K562 (cell line): ENCODE data around the gene HYOU1. TPM values are rescaled to one million over a fixed set of nuclear protein-coding genes. Genes with fewer than 3 reads are reported as not detected.

Experiments
- ATAC-seq: fragments of 200-7000 bp; cut with Tn5 transposase; 3 replicates; pipeline ENCODE4 v1.9.1; 2020; ENCODE audit warnings: moderate library complexity
- BruUV-seq: library from RNA; stranded (reverse); fragments of 400-500 nt; replicated peaks from 2 replicates; lab custom pipeline; 2021; lab: Mats Ljungman, UMichigan
- CTCF ChIA-PET: fragments of 300-600 bp; formaldehyde crosslinking; extraction: SDS; loops from one replicate; lab custom pipeline; 2021; ENCODE audit warnings: low intra/inter-chr PET ratio; lab: Yijun Ruan, JAX
- POLR2A ChIA-PET: fragments of 300-600, 350-650 bp; sonication (Branson Sonifier 250); formaldehyde crosslinking; extraction: SDS; loops from one replicate; lab custom pipeline; 2021; ENCODE audit warnings: antibody characterized with exemption, inconsistent platforms; lab: Yijun Ruan, JAX
- DNase-seq, 4 experiments: peaks; one replicate each; pipeline versions ENCODE4 v3.0.0 to v3.0.0-alpha.2; 2011 to 2018; ENCODE audit warnings: low spot score in 3 of 4, mixed read lengths in 3 of 4; ENCODE audit errors: extremely low read depth in 1 of 4
- FAIRE-seq: peaks from 2 replicates; lab custom pipeline; 2011; peaks lifted over from hg19 to GRCh38; lab: Jason Lieb, UNC
- H2AFZ ChIP-seq: 2 replicates; pipeline ENCODE4 v1.6.0; 2011; ENCODE audit warnings: low read depth, low read length, control low read depth, inconsistent platforms
- H3K27ac ChIP-seq: fragments of 200-600 bp; 3 replicates; pipeline ENCODE4 v1.8.0; 2011; ENCODE audit warnings: low read depth, mild to moderate bottlenecking, control low read depth, inconsistent platforms, low read length, moderate library complexity, mixed read lengths; ENCODE audit errors: extremely low read depth
- H3K27me3 ChIP-seq, 2 experiments: fragments of 300-600 bp in 1 of 2; 2 replicates in 1 of 2; 3 replicates in 1 of 2; pipeline versions ENCODE4 v1.6.0 to v1.8.0; 2011; ENCODE audit warnings: inconsistent platforms in 2 of 2, low read length in 2 of 2, mild to moderate bottlenecking in 1 of 2, mixed read lengths in 1 of 2, moderate library complexity in 1 of 2; ENCODE audit not compliant: control insufficient read depth in 2 of 2, insufficient read depth in 2 of 2
- H3K36me3 ChIP-seq: fragments of 300-600 bp; 3 replicates; pipeline ENCODE4 v1.8.0; 2011; ENCODE audit warnings: mild to moderate bottlenecking, low read length, inconsistent platforms; ENCODE audit not compliant: control insufficient read depth, insufficient read depth
- H3K4me1 ChIP-seq, 2 experiments: fragments of 200-600 bp in 1 of 2; replicated peaks in 1 of 2; 2 replicates in 1 of 2; 3 replicates in 1 of 2; pipeline versions ENCODE4 v1.5.1 to v1.8.0; 2011; ENCODE audit warnings: inconsistent platforms in 2 of 2, low read length in 2 of 2, mild to moderate bottlenecking in 1 of 2, mixed read lengths in 1 of 2, moderate library complexity in 1 of 2; ENCODE audit not compliant: control insufficient read depth in 2 of 2, insufficient read depth in 2 of 2
- H3K4me2 ChIP-seq: 2 replicates; pipeline ENCODE4 v1.6.1; 2011; ENCODE audit warnings: low read length, control low read depth, inconsistent platforms, mixed read lengths; ENCODE audit not compliant: insufficient read depth
- H3K4me3 ChIP-seq: fragments of 200-600 bp; sonication (generic), shearing (Covaris generic); 2 replicates; pipeline ENCODE4 v1.5.1; 2016; ENCODE audit warnings: control low read depth, inconsistent platforms
- H3K79me2 ChIP-seq: fragments of 200-600 bp; 3 replicates; pipeline ENCODE4 v1.8.0; 2011; ENCODE audit warnings: low read length, inconsistent platforms; ENCODE audit not compliant: control insufficient read depth, insufficient read depth
- H3K9ac ChIP-seq, 2 experiments: 2 replicates each; pipeline versions ENCODE4 v1.6.0 to v1.6.1; 2011; ENCODE audit warnings: low read depth in 2 of 2, low read length in 2 of 2, control low read depth in 1 of 2, inconsistent platforms in 1 of 2, mild to moderate bottlenecking in 1 of 2, mixed read lengths in 1 of 2; ENCODE audit not compliant: insufficient read depth in 1 of 2
- H3K9me1 ChIP-seq: one replicate; pipeline ENCODE4 v1.6.0; 2011; ENCODE audit warnings: inconsistent platforms, mild to moderate bottlenecking, low read length, moderate library complexity; ENCODE audit not compliant: control insufficient read depth, insufficient read depth
- H3K9me3 ChIP-seq: replicated peaks from 2 replicates; pipeline ENCODE4 v1.5.1; 2011; ENCODE audit warnings: low read depth, low read length, inconsistent platforms; ENCODE audit not compliant: control insufficient read depth, insufficient read depth
- H4K20me1 ChIP-seq: replicated peaks from 2 replicates; pipeline ENCODE4 v1.6.1; 2011; ENCODE audit warnings: low read length, inconsistent platforms, mixed read lengths; ENCODE audit not compliant: control insufficient read depth, insufficient read depth
- CBFA2T2 ChIP-seq: fragments of 450-650 bp; conservative IDR thresholded peaks from 2 replicates; pipeline ENCODE4 v1.6.1; 2017; ENCODE audit warnings: mild to moderate bottlenecking
- ELF2 ChIP-seq: fragments of 250-450 bp; sonication (Bioruptor Pico); IDR thresholded peaks from 2 replicates; pipeline ENCODE4 v1.5.0; 2021; ENCODE audit warnings: mild to moderate bottlenecking
- FOXM1 ChIP-seq, 2 experiments: fragments of 450-650 bp in 1 of 2; sonication (generic) in 1 of 2; formaldehyde crosslinking in 1 of 2; IDR thresholded peaks; 2 replicates each; pipeline versions ENCODE4 v1.6.1 to v1.9.0; 2017 to 2022; ENCODE audit warnings: low read depth in 2 of 2, mild to moderate bottlenecking in 2 of 2, missing genetic modification reagents in 1 of 2, moderate library complexity in 1 of 2
- GABPA ChIP-seq: fragments of 200-800 bp; sonication (Bioruptor generic); conservative IDR thresholded peaks from 2 replicates; pipeline ENCODE4 v1.6.1; 2016; ENCODE audit warnings: low read depth, missing genetic modification characterization, missing compliant biosample characterization
- RERE ChIP-seq: sonication (generic); formaldehyde crosslinking; IDR thresholded peaks from 2 replicates; pipeline ENCODE4 v1.8.0; 2023; ENCODE audit warnings: missing genetic modification reagents, mild to moderate bottlenecking, borderline replicate concordance
- SIN3B ChIP-seq: fragments of 450-650 bp; IDR thresholded peaks from 2 replicates; pipeline ENCODE4 v1.6.1; 2017; ENCODE audit warnings: low read depth, mild to moderate bottlenecking, moderate library complexity
- SMAD1 ChIP-seq: fragments of 150-350 bp; IDR thresholded peaks from 2 replicates; pipeline ENCODE4 v1.6.1; 2014; ENCODE audit warnings: low read length, low read depth; ENCODE audit not compliant: partially characterized antibody
- SMAD2 ChIP-seq: fragments of 150-350 bp; IDR thresholded peaks from 2 replicates; pipeline ENCODE4 v1.6.1; 2014; ENCODE audit warnings: low read depth, mild to moderate bottlenecking, low read length
- ZFP1 ChIP-seq: fragments of 450-650 bp; formaldehyde crosslinking; IDR thresholded peaks from 2 replicates; pipeline ENCODE4 v1.4.0; 2020; ENCODE audit warnings: mild to moderate bottlenecking, mixed read lengths
- ZNF75A ChIP-seq: fragments of 450-650 bp; formaldehyde crosslinking; IDR thresholded peaks from 2 replicates; pipeline ENCODE4 v1.4.0; 2020; ENCODE audit warnings: mild to moderate bottlenecking
- WGBS: fragments of 100-300 bp; shearing (Covaris generic); methylation state at CpG from one replicate; pipeline ENCODE4 v1.1.6; 2016; ENCODE audit warnings: low coverage, mixed read lengths; ENCODE audit not compliant: insufficient coverage; ENCODE audit errors: missing lambda C conversion rate; 5-methylcytosine and 5-hydroxymethylcytosine counted together
- in situ Hi-C: fragments of 300-500 bp; cut with MboI; formaldehyde crosslinking; loops from 4 replicates; pipeline ENCODE4 v1.15.0; 2018; ENCODE audit warnings: inconsistent platforms, mixed read lengths
- intact Hi-C: fragments of 100-400 bp; cut with micrococcal nuclease; formaldehyde crosslinking; loops from 2 replicates; pipeline ENCODE4 v1.14.2; 2022
- polyA plus RNA-seq, 8 experiments: library from polyadenylated mRNA; depleted of rRNA in 4 of 8; stranded (reverse) in 5 of 8; unstranded in 3 of 8; fragments of >200 nt; fragmentation: Nextera tagmentation in 2 of 8; fragmentation: Illumina TruSeq in 1 of 8; extraction: Ambion mirVana in 2 of 8; extraction: Trizol in 1 of 8; gene quantifications; 2 replicates each; pipeline versions ENCODE4 v1.2.1 to v1.2.3, GENCODE V29; 2011 to 2014; ENCODE audit warnings: inconsistent platforms in 1 of 8, missing spikeins in 1 of 8
- total RNA-seq, 7 experiments: library from RNA; depleted of rRNA in 6 of 7; stranded (reverse); fragments of >200 nt in 6 of 7; fragmentation: Illumina TruSeq in 2 of 7; extraction: Trizol in 2 of 7; gene quantifications; 2 replicates each; pipeline versions ENCODE4 v1.2.1 to v1.2.3, GENCODE V29; 2011 to 2021; ENCODE audit warnings: low replicate concordance in 1 of 7
- TF ChIP-seq, protein P1 (sequence below): fragments of 450-650 bp; formaldehyde crosslinking; IDR thresholded peaks from 2 replicates; pipeline ENCODE4 v1.4.0; 2020; ENCODE audit warnings: mild to moderate bottlenecking, moderate library complexity

The HYOU1 gene
- total and polyA plus RNA-seq, 9 of the 15 experiments (the other 6 are each of a cell fraction or from before 2014, with no cell fraction given) = 19.5 to 197 (median 128) TPM

GRCh38 chr11:119038884-119039283, 18.1 kb downstream of the HYOU1 start:
- no peaks in the 10 kb centered on the region for H4K20me1 ChIP-seq
- CTCF ChIA-PET = no interaction called here
- H3K9me3 ChIP-seq = no peaks in the 10 kb centered on the region
- H3K4me3 ChIP-seq = no peak overlapping the region
- ATAC-seq (no peak), FAIRE-seq (no peak), DNase-seq (no peak)
- POLR2A ChIA-PET = interaction anchor here (0.8 to 2.0 kb wide), 2 partner anchors 12 to 16 kb away, joined by 3 to 12 read pairs; no protein-coding TSS in a partner anchor
- in situ Hi-C loops = no loop called here
- TF ChIP-seq ELF2 (no peak), SMAD2 (no peak), FOXM1 (IDR thresholded peaks at IDR 0.05; ENCODE audit: low read depth) (no peak), FOXM1 (CRISPR knock-in tag; IDR thresholded peaks at IDR 0.05; ENCODE audit: low read depth) (no peak), GABPA (no peak), ZNF75A (CRISPR knock-in tag) (no peak), SMAD1 (no peak), RERE (CRISPR knock-in tag) (no peak), ZFP1 (no peak), CBFA2T2 (no peak), SIN3B (no peak)
- TF ChIP-seq, protein P1, sequence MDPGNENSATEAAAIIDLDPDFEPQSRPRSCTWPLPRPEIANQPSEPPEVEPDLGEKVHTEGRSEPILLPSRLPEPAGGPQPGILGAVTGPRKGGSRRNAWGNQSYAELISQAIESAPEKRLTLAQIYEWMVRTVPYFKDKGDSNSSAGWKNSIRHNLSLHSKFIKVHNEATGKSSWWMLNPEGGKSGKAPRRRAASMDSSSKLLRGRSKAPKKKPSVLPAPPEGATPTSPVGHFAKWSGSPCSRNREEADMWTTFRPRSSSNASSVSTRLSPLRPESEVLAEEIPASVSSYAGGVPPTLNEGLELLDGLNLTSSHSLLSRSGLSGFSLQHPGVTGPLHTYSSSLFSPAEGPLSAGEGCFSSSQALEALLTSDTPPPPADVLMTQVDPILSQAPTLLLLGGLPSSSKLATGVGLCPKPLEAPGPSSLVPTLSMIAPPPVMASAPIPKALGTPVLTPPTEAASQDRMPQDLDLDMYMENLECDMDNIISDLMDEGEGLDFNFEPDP (CRISPR knock-in tag) = no peak
- intact Hi-C loops = no loop called here
- peak overlapping the region; percentile 88; the same call in 1 of the 2 replicates for H2AFZ ChIP-seq
- no peaks in the 10 kb centered on the region for H3K27me3 ChIP-seq
- H3K9me1 ChIP-seq = no peaks in the 10 kb centered on the region
- no peak overlapping the region for H3K9ac ChIP-seq
- no TSS peak for BruUV-seq
- peaks cover 6% of the 10 kb centered on the region in 2 experiments; a peak in 3 of 5 replicates for H3K4me1 ChIP-seq
- H3K79me2 ChIP-seq = no peaks in the 10 kb centered on the region
- H3K36me3 ChIP-seq = no peaks in the 10 kb centered on the region
- H3K4me2 ChIP-seq = no peak overlapping the region
- WGBS = 72% methylated on average over 5 of the region's 5 CpGs
- H3K27ac ChIP-seq = no peak overlapping the region
